Activated CD4-positive, alpha-beta T cell treated with anti-CD3 and anti-CD28 coated beads, Interleukin-2, amount 50 U/mL, for 16 hours (primary cell): ENCODE results near the gene AMDHD1.
"Not testable (repeated sequence)": the region's sequence is repeated elsewhere in the genome, so short reads cannot be mapped to it uniquely, and the experiment has no call there.

ENCODE experiments used
- DNase-seq: peaks from one replicate; pipeline ENCODE4 v3.0.0-alpha.2; 2020

Gene AMDHD1

GRCh38 chr12:95966287-95966870 lies 23.2 kb downstream of the AMDHD1 start:
- no peak for DNase-seq

- DNase-seq = no peak
Observed at GRCh38 chr12:95967301-95967700, 24.2 kb downstream of the AMDHD1 start.

GRCh38 chr12:95969116-95969515 lies 26.0 kb downstream of the AMDHD1 start:
- DNase-seq = not testable (repeated sequence)

- no peak for DNase-seq
Observed at GRCh38 chr12:95970905-95971304, 27.8 kb downstream of the AMDHD1 start.

GRCh38 chr12:95972832-95973456 lies 29.8 kb downstream of the AMDHD1 start:
- DNase-seq = no peak

- DNase-seq = no peak
Observed at GRCh38 chr12:95974358-95974757, 31.2 kb downstream of the AMDHD1 start.

- DNase-seq = no peak
Observed at GRCh38 chr12:95975491-95975890, 32.4 kb downstream of the AMDHD1 start.

- DNase-seq = no peak
Observed at GRCh38 chr12:95976416-95976832, 33.3 kb downstream of the AMDHD1 start.

GRCh38 chr12:95977764-95978305 lies 34.7 kb downstream of the AMDHD1 start:
- no peak for DNase-seq

GRCh38 chr12:95978351-95978750 lies 35.2 kb downstream of the AMDHD1 start:
- DNase-seq = no peak

- DNase-seq = no peak
Observed at GRCh38 chr12:95978774-95979173, 35.6 kb downstream of the AMDHD1 start.

- DNase-seq = no peak
Observed at GRCh38 chr12:95980437-95980836, 37.3 kb downstream of the AMDHD1 start.

- DNase-seq = no peak
Observed at GRCh38 chr12:95982602-95983001, 39.5 kb downstream of the AMDHD1 start.

GRCh38 chr12:95984682-95985081 lies 41.6 kb downstream of the AMDHD1 start:
- no peak for DNase-seq

GRCh38 chr12:95986635-95987570 lies 43.8 kb downstream of the AMDHD1 start:
- no peak for DNase-seq

GRCh38 chr12:95988506-95989275 lies 45.6 kb downstream of the AMDHD1 start:
- DNase-seq = no peak

GRCh38 chr12:95989504-95990123 lies 46.5 kb downstream of the AMDHD1 start:
- DNase-seq = no peak

- DNase-seq = no peak
Observed at GRCh38 chr12:95990136-95990535, 47.0 kb downstream of the AMDHD1 start.

GRCh38 chr12:95993907-95994306 lies 50.8 kb downstream of the AMDHD1 start:
- no peak for DNase-seq

GRCh38 chr12:95994476-95994875 lies 51.3 kb downstream of the AMDHD1 start:
- DNase-seq = no peak

- no peak for DNase-seq
Observed at GRCh38 chr12:95995238-95996031, 52.3 kb downstream of the AMDHD1 start.
